ENCODE measurements around the gene CIAO2B. TPM values are rescaled to one million over a fixed set of nuclear protein-coding genes. Genes with fewer than 3 reads are reported as not detected.

Gene CIAO2B
- total and polyA plus RNA-seq, 2 donors (not counting 3 experiments of a cell fraction or from before 2014, with no cell fraction given) = 78.7 to 314 TPM

DNA sequence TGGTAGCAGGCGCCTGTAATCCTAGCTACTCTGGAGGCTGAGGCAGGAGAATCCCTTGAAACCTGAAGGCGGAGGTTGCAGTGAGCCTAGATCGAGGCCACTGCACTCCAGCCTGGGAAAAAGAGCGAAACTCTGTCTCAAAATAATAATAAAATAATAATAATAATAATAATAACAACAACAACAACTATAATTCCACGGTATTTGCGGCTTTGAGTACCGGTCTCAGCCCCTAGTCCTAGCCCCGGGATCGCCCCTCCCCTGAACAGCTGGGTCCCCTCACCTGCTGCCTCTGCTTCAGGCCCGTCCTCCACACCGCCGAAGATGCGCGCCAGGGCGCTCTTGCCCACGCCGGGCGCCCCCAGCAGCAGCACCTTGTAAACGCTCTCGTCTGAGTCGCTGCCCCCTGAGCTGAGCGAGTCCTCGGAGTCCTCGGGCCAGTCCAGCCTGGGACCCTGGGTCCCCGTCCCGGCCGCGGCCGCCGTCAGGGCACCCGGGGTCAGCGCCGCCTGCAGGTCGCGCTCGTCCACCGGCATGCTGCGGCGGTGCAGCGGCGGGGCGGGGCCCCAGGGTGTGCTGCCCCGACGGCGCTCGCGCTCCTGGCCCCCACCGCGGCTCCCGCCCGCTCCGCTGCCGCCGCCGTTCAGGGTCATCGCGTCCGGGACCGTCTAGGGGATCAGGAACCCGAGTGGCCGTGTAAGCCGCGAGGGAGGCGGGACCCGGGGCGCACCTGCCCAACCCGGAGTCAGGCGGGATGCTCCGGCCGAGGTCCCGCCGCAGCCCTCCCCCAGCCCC is 9.5 kb downstream of the CIAO2B start:
- H2AFZ ChIP-seq (ENCODE audit: low read depth, low read length) = peak overlapping the region; percentile 51
- POLR2A ChIA-PET = no interaction called here
- FAIRE-seq = no peak

DNA sequence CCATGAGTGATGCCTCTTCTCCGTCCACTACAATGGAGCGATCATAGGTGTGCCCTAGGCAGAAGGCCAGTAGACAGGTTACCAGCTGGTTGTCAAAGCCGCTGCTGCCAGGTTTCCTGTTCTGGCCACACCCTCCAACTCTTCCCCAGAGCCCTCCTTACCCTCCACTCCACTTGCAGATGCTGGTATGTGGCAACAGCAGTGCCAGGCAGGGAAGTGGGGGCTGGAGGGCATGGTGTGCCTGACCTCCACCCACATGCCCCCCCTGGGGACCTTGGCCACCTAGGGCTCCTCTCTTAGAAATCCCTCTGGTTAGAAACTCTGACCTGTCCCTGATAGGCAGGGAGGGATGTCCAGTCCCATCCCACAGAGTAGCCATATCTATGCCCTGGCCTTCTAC is 10.3 kb downstream of the CIAO2B start:
- dilution Hi-C loops (cut with MboI; ENCODE audit: extremely low pct_ligation_motif_present, low sequenced_read_pairs) (no loop called here), intact Hi-C loops (cut with micrococcal nuclease) (loop anchor here (1.0 kb wide), 1 partner anchor 29 kb away; no protein-coding TSS in a partner anchor)
- Histone ChIP-seq H3K27me3 (ENCODE audit: control insufficient read depth in 2 of 2, insufficient read depth in 2 of 2, low read length in 2 of 2) (peaks cover 35 to 41% of the 10 kb centered on the region in 2 experiments), H3K27ac (ENCODE audit: insufficient read depth, low read depth, low read length) (no peak overlapping the region), H3K4me3 (replicated peaks in 1 of 3; ENCODE audit: insufficient read depth in 1 of 3, low read depth in 1 of 3, low read length in 3 of 3) (no peak overlapping the region), H3K9me1 (replicated peaks; ENCODE audit: control insufficient read depth, extremely low read depth, insufficient read depth, low read length) (no peaks in the 10 kb centered on the region), H3K79me2 (ENCODE audit: control insufficient read depth, insufficient read depth, low read length) (no peaks in the 10 kb centered on the region), H3K4me2 (ENCODE audit: insufficient read depth, low read length) (no peak overlapping the region), H4K20me1 (replicated peaks; ENCODE audit: control insufficient read depth, extremely low read depth, insufficient read depth, low read length) (no peaks in the 10 kb centered on the region), H3K9ac (replicated peaks; ENCODE audit: extremely low read depth, insufficient read depth, low read length) (no peak overlapping the region), H3K9me3 (replicated peaks; ENCODE audit: control insufficient read depth, insufficient read depth, low read length) (no peaks in the 10 kb centered on the region), H2AFZ (ENCODE audit: low read depth, low read length) (no peak overlapping the region), H3K36me3 (ENCODE audit: control insufficient read depth in 2 of 2, extremely low read depth in 1 of 2, insufficient read depth in 2 of 2, low read length in 2 of 2) (no peaks in the 10 kb centered on the region), H3K4me1 (ENCODE audit: control insufficient read depth, extremely low read depth, insufficient read depth, low read length) (peaks cover 3% of the 10 kb centered on the region)
- TF ChIP-seq, protein P1, sequence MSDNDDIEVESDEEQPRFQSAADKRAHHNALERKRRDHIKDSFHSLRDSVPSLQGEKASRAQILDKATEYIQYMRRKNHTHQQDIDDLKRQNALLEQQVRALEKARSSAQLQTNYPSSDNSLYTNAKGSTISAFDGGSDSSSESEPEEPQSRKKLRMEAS (IDR thresholded peaks at IDR 0.05; ENCODE audit: insufficient read depth, insufficient read length) = no peak
- no peak for TF ChIP-seq MYC (IDR thresholded peaks at IDR 0.05; ENCODE audit: low read depth, low read length)
- TF ChIP-seq, protein P2, sequence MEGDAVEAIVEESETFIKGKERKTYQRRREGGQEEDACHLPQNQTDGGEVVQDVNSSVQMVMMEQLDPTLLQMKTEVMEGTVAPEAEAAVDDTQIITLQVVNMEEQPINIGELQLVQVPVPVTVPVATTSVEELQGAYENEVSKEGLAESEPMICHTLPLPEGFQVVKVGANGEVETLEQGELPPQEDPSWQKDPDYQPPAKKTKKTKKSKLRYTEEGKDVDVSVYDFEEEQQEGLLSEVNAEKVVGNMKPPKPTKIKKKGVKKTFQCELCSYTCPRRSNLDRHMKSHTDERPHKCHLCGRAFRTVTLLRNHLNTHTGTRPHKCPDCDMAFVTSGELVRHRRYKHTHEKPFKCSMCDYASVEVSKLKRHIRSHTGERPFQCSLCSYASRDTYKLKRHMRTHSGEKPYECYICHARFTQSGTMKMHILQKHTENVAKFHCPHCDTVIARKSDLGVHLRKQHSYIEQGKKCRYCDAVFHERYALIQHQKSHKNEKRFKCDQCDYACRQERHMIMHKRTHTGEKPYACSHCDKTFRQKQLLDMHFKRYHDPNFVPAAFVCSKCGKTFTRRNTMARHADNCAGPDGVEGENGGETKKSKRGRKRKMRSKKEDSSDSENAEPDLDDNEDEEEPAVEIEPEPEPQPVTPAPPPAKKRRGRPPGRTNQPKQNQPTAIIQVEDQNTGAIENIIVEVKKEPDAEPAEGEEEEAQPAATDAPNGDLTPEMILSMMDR (IDR thresholded peaks at IDR 0.05; ENCODE audit: extremely low read depth in 1 of 2, insufficient read depth in 1 of 2, low read depth in 1 of 2, low read length in 2 of 2) = no peak
- TF ChIP-seq EZH2 (IDR thresholded peaks at IDR 0.05; ENCODE audit: borderline replicate concordance, low read depth, low read length, severe bottlenecking) = no peak
- no peak for TF ChIP-seq FOS (IDR thresholded peaks at IDR 0.05; ENCODE audit: borderline replicate concordance, insufficient read depth, low read length)
- TF ChIP-seq POLR2A (IDR thresholded peaks at IDR 0.05; ENCODE audit: low read depth, low read length) = no peak
- no peak for TF ChIP-seq POLR2AphosphoS5 (IDR thresholded peaks at IDR 0.05; ENCODE audit: insufficient read depth, low read depth, low read length)
- TF ChIP-seq JUN (IDR thresholded peaks at IDR 0.05; ENCODE audit: borderline replicate concordance, insufficient read depth, insufficient read length, low read depth) = no peak
- CTCF ChIA-PET = interaction anchor here (0.9 to 1.1 kb wide), 2 partner anchors 13 to 28 kb away, joined by 5 to 6 read pairs; no protein-coding TSS in a partner anchor
- POLR2A ChIA-PET = no interaction called here
- no TSS peak for BruUV-seq (replicated peaks)
- no peak for FAIRE-seq
- DNase-seq (ENCODE audit: low read depth, low spot score) = no peak

More for the DNA sequence above, 9.5 kb downstream of the CIAO2B start:
- CTCF ChIA-PET = interaction anchor here (1.2 to 5.2 kb wide), 3 partner anchors 9 to 57 kb away, joined by 6 to 72 read pairs (median 7); partner anchors contain the start of gene CIAO2B
- Histone ChIP-seq H3K9me1 (replicated peaks; ENCODE audit: control insufficient read depth, extremely low read depth, insufficient read depth, low read length) (no peaks in the 10 kb centered on the region), H3K9me3 (replicated peaks; ENCODE audit: control insufficient read depth, insufficient read depth, low read length) (no peaks in the 10 kb centered on the region), H3K4me3 (replicated peaks in 1 of 3; ENCODE audit: insufficient read depth in 1 of 3, low read depth in 1 of 3, low read length in 3 of 3) (peak overlapping the region in 2 of 3 experiments; percentile 14 to 20), H4K20me1 (replicated peaks; ENCODE audit: control insufficient read depth, extremely low read depth, insufficient read depth, low read length) (no peaks in the 10 kb centered on the region), H3K4me2 (ENCODE audit: insufficient read depth, low read length) (no peak overlapping the region), H3K9ac (replicated peaks; ENCODE audit: extremely low read depth, insufficient read depth, low read length) (no peak overlapping the region), H3K79me2 (ENCODE audit: control insufficient read depth, insufficient read depth, low read length) (no peaks in the 10 kb centered on the region), H3K27ac (ENCODE audit: insufficient read depth, low read depth, low read length) (no peak overlapping the region), H3K36me3 (ENCODE audit: control insufficient read depth in 2 of 2, extremely low read depth in 1 of 2, insufficient read depth in 2 of 2, low read length in 2 of 2) (no peaks in the 10 kb centered on the region), H3K4me1 (ENCODE audit: control insufficient read depth, extremely low read depth, insufficient read depth, low read length) (peaks cover 3% of the 10 kb centered on the region), H3K27me3 (ENCODE audit: control insufficient read depth in 2 of 2, insufficient read depth in 2 of 2, low read length in 2 of 2) (peaks cover 30 to 41% of the 10 kb centered on the region in 2 experiments)
- intact Hi-C loops (cut with micrococcal nuclease) (loop anchor here (1.0 kb wide), 1 partner anchor 29 kb away; no protein-coding TSS in a partner anchor), dilution Hi-C loops (cut with MboI; ENCODE audit: extremely low pct_ligation_motif_present, low sequenced_read_pairs) (no loop called here)
- TF ChIP-seq, protein P2 (IDR thresholded peaks at IDR 0.05; ENCODE audit: extremely low read depth in 1 of 2, insufficient read depth in 1 of 2, low read depth in 1 of 2, low read length in 2 of 2) = peak; percentile 36 to 44
- TF ChIP-seq MYC (IDR thresholded peaks at IDR 0.05; ENCODE audit: low read depth, low read length) = no peak
- DNase-seq (ENCODE audit: low read depth, low spot score) = no peak
- BruUV-seq (replicated peaks) = no TSS peak
